ENCODE results near the gene SPOCD1. TPM values are rescaled to one million over a fixed set of nuclear protein-coding genes. Genes with fewer than 3 reads are reported as not detected.

SPOCD1 gene
- total RNA-seq, 2 donors from 2014 or later: 13.5 to 23.0 TPM

Small RNA genes within 50 kb of the gene (microRNA-seq; reads per million reads assigned to microRNA genes)
- gene MIR4254 (ENCODE audit: borderline microRNAs expressed in 2 of 2): 0 to 0.26 reads per million in 2 donors

Other genes with a start within 250 kb of the SPOCD1 start
- gene TINAGL1, start 239.5 kb downstream of the SPOCD1 start, total RNA-seq: 100 to 1,000 TPM; 110 to 123 TPM
- gene HCRTR1, start 198.3 kb downstream of the SPOCD1 start, total RNA-seq: not detected
- gene PEF1, start 171.1 kb downstream of the SPOCD1 start, total RNA-seq: 10 to 100 TPM; 55.5 to 62.8 TPM
- gene COL16A1, start 112.0 kb downstream of the SPOCD1 start, total RNA-seq: 100 to 1,000 TPM in 1 of 2 donors, 10 to 100 TPM in 1; 93.3 to 179 TPM
- gene ADGRB2, start 51.7 kb downstream of the SPOCD1 start, total RNA-seq: 1 to 10 TPM; 3.8 to 5.3 TPM
- 100 to 1,000 TPM; 259 to 375 TPM for gene PTP4A2, start 122.3 kb upstream of the SPOCD1 start, total RNA-seq
- 10 to 100 TPM; 68.8 to 71.5 TPM for gene KHDRBS1, start 197.8 kb upstream of the SPOCD1 start, total RNA-seq

Measured in posterior vena cava (tissue), 2 donors.